GM23338 (cell line): ENCODE data around the gene PLD5.

ENCODE experiments used
- ETS1 ChIP-seq: IDR thresholded peaks from 2 replicates; pipeline ENCODE4 v1.6.1; 2016; ENCODE audit warnings: antibody characterized with exemption
- TF ChIP-seq, protein P1 (sequence below), 2 experiments: fragments of 200-600 bp in 1 of 2; sonication (generic) in 1 of 2; conservative IDR thresholded peaks; 2 replicates each; pipeline versions ENCODE4 v1.5.1 to v1.6.1; 2016 to 2017; ENCODE audit warnings: antibody characterized with exemption in 2 of 2, low read depth in 2 of 2, mild to moderate bottlenecking in 2 of 2, moderate library complexity in 1 of 2

DNA sequence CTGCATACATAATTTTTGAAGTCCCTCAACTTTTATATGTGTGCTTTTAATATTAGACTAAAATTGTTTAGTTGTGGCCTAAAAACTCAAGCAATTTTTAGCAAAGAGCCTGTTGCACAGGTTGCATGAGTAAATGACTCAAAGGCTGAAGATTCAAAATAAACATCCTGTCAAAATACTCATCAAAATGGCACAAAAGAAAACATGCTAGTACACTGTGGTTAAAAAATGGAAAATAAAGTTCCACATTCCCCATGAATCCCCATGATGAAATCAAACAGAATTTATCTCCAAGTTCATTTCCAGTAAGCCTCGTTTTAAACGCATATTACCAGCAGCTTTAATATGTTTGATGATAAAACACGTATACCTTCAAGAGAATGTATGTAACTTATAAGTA lies 295.5 kb downstream of the PLD5 start:
- TF ChIP-seq, protein P1, sequence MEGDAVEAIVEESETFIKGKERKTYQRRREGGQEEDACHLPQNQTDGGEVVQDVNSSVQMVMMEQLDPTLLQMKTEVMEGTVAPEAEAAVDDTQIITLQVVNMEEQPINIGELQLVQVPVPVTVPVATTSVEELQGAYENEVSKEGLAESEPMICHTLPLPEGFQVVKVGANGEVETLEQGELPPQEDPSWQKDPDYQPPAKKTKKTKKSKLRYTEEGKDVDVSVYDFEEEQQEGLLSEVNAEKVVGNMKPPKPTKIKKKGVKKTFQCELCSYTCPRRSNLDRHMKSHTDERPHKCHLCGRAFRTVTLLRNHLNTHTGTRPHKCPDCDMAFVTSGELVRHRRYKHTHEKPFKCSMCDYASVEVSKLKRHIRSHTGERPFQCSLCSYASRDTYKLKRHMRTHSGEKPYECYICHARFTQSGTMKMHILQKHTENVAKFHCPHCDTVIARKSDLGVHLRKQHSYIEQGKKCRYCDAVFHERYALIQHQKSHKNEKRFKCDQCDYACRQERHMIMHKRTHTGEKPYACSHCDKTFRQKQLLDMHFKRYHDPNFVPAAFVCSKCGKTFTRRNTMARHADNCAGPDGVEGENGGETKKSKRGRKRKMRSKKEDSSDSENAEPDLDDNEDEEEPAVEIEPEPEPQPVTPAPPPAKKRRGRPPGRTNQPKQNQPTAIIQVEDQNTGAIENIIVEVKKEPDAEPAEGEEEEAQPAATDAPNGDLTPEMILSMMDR (conservative IDR thresholded peaks at IDR 0.05; ENCODE audit: low read depth in 2 of 2), result no peak
- no peak for TF ChIP-seq ETS1
